ENCODE measurements around the gene TMEM98.
"Not testable (repeated sequence)": the region's sequence is repeated elsewhere in the genome, so short reads cannot be mapped to it uniquely, and the experiment has no call there.

The TMEM98 gene

DNA sequence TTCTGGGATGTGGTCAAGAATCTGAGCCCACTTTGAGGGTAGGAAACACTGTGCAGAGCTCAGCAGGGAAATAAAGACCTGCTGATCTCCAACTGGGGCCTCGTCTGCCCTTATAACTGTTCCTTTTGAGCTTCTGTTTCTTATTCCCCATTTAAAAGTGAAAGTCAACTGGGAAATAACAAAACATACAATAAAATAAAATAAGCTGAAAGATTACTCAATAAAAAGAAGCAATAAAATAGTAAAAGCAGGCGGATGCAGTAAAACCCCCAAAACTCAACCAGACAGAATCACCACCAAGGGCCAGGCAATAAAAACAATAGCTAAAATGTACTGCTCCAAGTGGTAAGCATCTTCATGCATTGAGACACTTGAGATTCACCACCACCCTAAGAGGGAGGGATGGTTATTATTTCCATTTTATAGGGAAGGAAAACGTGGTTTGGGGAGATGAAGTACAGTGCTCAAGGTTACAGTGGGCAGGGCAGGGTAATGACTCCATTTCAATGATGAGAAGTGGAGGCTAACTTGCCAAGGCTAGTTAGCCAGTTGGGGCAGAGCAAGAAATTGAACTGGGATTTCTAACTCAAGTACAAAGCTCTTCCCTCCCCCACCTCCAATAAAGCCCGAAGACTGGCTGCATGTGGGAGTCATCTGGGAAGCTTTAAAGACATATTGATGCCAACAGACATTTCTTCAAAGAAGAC lies 57.2 kb downstream of the TMEM98 start:
- DNase-seq (ENCODE audit: low spot score) = no peak

DNA sequence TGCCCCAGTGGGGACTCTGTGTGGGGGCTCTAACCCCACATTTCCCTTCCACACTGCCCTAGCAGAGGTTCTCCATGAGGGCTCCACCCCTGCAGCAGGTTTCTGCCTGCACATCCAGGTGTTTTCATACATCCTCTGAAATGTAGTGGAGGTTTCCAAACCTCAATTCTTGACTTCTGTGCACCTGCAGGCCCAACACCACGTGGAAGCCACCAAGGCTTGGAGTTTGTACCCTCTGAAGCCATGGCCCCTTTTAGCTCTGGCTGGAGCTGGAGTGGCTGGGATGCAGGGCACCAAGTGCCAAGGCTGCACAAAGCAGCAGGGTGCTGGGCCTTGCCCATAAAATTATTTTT lies 59.5 kb downstream of the TMEM98 start:
- DNase-seq (ENCODE audit: low spot score) = not testable (repeated sequence)

DNA sequence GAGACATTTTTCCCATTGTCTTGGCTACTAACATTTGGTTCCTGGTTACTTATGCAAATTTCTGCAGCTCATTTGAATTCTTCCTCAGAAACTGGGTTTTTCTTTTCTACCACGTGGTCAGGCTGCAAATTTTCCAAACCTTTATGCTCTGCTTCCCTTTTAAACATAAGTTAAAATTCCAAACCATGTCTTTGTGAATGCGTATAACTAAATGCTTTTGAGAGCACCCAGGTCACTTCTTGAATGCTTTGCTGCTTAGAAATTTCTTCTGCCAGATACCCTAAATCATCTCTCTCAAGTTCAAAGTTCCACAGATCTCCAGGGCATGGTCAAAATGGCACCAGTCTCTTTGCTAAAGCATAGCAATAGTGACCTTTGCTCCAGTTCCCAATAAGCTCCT lies 59.9 kb downstream of the TMEM98 start:
- not testable (repeated sequence) for DNase-seq (ENCODE audit: low spot score)

DNA sequence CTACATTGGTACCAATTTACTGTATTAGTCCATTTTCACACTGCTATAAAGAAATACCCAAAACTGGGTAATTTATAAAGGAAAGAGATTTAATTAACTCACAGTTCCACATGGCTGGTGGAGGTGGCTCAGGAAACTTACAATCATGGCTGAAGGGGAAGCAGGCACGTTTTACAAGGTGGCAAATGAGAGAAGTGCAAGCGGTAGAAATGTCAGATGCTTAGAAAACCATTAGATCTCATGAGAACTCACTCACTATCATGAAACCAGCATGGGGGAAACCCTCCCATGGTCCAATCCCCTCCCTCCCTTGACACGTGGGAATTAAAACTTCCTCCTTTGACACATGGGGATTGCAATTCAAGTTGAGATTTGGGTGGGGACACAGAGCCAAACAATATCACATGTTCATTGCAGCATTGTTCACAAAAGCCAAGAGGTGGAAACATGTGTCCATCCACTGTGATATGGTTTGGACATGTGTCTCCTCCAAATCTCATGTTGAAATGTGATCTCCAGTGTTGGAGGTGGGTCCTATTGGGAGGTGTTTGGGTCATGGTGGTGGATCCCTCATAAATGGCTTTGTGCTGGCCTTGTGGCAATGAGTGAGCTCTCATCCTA lies 60.6 kb downstream of the TMEM98 start:
- DNase-seq (ENCODE audit: low spot score) = no peak

DNA sequence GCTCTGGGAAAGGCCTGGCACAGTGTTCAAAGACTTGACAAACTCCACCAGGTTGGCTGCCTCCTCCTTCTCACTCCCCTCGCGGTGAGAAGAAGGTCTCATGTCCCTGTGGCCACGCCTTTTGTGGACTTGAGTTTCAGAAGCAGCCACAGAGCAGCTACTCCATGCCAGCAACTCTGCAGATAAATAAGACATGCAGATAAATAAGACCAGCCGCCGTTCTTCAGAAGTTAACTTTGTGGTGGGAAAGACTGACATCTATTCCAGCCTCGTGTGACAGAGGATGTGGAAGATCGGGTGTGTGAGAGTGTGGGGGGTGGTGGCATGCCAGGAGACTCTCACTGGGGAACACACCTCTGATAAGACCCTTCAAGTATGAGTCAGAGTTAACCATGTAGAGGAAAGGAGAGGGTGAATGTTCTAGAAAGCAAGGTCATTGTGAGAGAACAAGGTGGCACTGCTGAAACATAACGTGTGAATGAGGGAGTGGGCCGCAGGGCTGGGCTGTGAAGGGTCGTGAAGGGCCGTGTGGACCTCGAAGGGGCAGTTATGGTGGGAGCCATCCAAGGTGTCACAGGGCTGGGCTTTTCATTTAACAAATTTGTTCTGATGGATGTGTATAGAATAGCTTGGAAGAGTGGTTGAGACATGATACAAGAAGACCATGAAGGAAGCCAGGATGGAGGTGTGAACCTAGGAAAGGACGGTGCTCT lies 64.5 kb downstream of the TMEM98 start:
- DNase-seq (ENCODE audit: low spot score) = no peak

DNA sequence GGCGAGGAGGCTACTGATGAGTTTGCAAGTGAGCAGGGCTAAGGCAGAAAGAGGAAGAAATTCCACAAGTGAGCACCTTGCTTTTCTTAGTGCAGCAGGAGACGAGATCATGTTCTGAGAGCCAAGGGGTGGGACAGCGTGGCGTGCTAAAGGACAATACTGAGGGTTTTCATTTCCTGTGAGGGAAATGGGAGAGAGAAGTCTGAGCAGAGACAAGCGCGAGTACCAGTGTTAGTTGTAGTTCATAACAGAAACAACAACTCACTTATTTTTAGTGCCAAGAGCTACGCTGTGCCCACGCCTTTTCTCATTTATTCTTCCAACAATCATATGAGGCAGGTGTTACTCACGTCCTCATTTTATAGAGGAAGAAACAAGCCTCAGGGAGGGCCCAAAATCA lies 66.0 kb downstream of the TMEM98 start:
- no peak for DNase-seq (ENCODE audit: low spot score)
